Ascending aorta (tissue), 2 donors: ENCODE measurements around the gene KLF2. TPM values are rescaled to one million over a fixed set of nuclear protein-coding genes. Genes with fewer than 3 reads are reported as not detected.
A peak's percentile ranks its signal among the peaks of the same experiment; 100 is the strongest.
"Not testable (repeated sequence)": the region's sequence is repeated elsewhere in the genome, so short reads cannot be mapped to it uniquely, and the experiment has no call there.

Source experiments
- DNase-seq, 2 donors: peaks; one replicate each; pipeline ENCODE4 v3.0.0-alpha.2; 2019; ENCODE audit warnings: low spot score in 2 of 2
- H3K27ac ChIP-seq, 2 donors: fragments of 200-600 bp; sonication (generic); one replicate each; pipeline ENCODE4 v1.5.1; 2016 to 2017; ENCODE audit warnings: mild to moderate bottlenecking in 1 of 2
- H3K27me3 ChIP-seq: fragments of 200-600 bp; sonication (generic); one replicate; pipeline ENCODE4 v1.5.1; 2017
- H3K36me3 ChIP-seq, 2 donors: fragments of 200-600 bp; sonication (generic); one replicate each; pipeline ENCODE4 v1.5.1; 2016
- H3K4me1 ChIP-seq, 2 donors: fragments of 200-600 bp; sonication (generic); one replicate each; pipeline ENCODE4 v1.5.1; 2016 to 2017; ENCODE audit warnings: mild to moderate bottlenecking in 1 of 2
- H3K4me3 ChIP-seq, 2 donors: fragments of 200-600 bp; sonication (generic); one replicate each; pipeline ENCODE4 v1.5.1; 2016 to 2017; ENCODE audit warnings: mild to moderate bottlenecking in 1 of 2
- H3K9me3 ChIP-seq, 2 donors: fragments of 200-600 bp; sonication (generic); one replicate each; pipeline ENCODE4 v1.5.1; 2016
- intact Hi-C: fragments of 100-400 bp; cut with DNase I; formaldehyde crosslinking; loops from one replicate; pipeline ENCODE4 v1.15.1; 2023
- total RNA-seq: library from RNA; depleted of rRNA; stranded (reverse); fragments of >200 nt; gene quantifications from one replicate; pipeline ENCODE4 v1.1.0, GENCODE V29; 2016
- TF ChIP-seq, protein P1 (sequence below), 3 experiments: fragments of 200-600 bp in 2 of 3; fragments of 450-650 bp in 1 of 3; sonication (generic) in 2 of 3; IDR thresholded peaks; one replicate each; pipeline ENCODE4 v1.5.1; 2016 to 2019; ENCODE audit warnings: antibody characterized with exemption in 3 of 3, mild to moderate bottlenecking in 1 of 3, moderate library complexity in 1 of 3

The KLF2 gene
- total RNA-seq, 1 donor from 2014 or later, result 281 TPM

DNA sequence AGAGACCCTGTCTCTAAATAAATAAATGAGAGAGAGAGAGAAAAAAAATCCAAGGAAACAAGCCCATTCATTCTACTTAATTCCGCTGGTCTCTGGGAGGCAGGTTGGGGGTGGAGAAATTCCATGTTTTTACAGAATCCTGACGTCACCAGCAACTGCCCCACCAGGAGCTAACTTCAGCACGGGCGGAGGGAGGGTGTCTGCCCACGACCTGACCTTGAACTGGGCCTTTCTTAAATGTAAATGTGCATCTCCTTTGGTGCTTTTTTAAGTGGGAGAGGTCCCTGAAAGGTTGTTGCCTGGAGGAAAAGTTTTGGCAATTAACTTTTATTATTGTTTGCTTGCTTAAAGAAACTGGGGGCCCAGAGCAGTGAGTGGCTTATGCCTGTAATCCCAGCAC is 15.5 kb downstream of the KLF2 start:
- Histone ChIP-seq H3K4me1 (peaks cover 14 to 25% of the 10 kb centered on the region in 2 donors), H3K27me3 (no peaks in the 10 kb centered on the region), H3K36me3 (no peaks in the 10 kb centered on the region), H3K27ac (no peak overlapping the region), H3K4me3 (no peak overlapping the region), H3K9me3 (no peaks in the 10 kb centered on the region)
- TF ChIP-seq, protein P1, sequence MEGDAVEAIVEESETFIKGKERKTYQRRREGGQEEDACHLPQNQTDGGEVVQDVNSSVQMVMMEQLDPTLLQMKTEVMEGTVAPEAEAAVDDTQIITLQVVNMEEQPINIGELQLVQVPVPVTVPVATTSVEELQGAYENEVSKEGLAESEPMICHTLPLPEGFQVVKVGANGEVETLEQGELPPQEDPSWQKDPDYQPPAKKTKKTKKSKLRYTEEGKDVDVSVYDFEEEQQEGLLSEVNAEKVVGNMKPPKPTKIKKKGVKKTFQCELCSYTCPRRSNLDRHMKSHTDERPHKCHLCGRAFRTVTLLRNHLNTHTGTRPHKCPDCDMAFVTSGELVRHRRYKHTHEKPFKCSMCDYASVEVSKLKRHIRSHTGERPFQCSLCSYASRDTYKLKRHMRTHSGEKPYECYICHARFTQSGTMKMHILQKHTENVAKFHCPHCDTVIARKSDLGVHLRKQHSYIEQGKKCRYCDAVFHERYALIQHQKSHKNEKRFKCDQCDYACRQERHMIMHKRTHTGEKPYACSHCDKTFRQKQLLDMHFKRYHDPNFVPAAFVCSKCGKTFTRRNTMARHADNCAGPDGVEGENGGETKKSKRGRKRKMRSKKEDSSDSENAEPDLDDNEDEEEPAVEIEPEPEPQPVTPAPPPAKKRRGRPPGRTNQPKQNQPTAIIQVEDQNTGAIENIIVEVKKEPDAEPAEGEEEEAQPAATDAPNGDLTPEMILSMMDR (IDR thresholded peaks at IDR 0.05), result no peak
- intact Hi-C loops, result no loop called here
- no peak for DNase-seq

DNA sequence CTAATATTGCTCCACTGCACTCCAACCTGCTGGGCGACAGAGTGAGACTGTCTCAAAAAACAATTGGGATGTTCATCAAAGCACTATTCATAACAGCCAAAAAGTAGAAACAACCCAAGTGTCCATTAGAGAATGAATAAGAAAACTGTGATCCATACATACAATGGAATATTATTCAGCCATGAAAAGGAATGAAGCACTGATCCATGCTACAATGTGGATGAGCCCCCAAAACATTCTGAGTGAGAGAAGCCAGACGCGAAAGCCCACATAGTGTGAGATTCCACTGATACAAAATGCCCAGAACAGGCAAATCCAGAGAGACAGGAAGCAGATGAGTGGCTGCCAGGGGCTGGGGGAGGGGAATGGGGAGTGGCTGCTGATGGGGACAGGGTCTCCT is 16.0 kb downstream of the KLF2 start:
- H3K27me3 ChIP-seq, result no peaks in the 10 kb centered on the region
- H3K36me3 ChIP-seq, result no peaks in the 10 kb centered on the region
- intact Hi-C loops, result no loop called here
- peaks cover 14 to 25% of the 10 kb centered on the region in 2 donors for H3K4me1 ChIP-seq
- no peak overlapping the region for H3K4me3 ChIP-seq
- TF ChIP-seq, protein P1 (IDR thresholded peaks at IDR 0.05), result no peak
- H3K27ac ChIP-seq, result no peak overlapping the region
- DNase-seq, result no peak
- no peaks in the 10 kb centered on the region for H3K9me3 ChIP-seq

DNA sequence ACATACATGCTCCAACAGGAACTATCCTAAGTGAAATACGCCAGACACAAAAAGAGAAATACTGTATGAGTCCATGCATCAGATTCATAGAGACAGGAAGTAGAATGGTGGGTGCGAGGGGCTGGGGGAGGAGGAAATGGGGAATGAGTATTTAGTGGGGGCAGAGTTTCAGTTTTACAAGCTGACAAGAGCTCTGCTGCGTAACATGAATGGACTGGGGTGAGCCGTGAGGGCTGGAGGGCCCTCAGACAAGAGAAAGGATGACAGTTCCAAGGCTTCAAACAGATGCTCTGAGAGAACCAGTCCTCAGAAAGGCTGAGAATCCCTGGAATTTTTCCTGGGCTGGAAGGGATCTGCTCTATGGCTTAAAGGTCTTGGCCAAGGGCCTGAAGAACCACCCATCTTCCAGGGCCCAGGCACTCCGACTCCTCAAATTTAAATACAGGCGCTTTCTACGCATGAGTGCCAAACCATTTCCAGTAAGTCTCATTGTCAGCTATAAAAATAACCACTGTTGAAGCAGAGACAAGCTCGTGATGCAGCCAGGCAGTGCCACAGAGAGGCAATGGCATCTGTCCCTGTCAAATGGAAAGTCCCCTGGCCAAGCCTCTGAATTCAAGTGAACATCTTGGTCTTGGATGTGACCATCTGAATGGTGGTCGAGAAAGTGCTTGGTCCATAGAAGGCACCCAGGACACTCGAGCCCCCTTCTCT is 17.5 kb downstream of the KLF2 start:
- no peak for DNase-seq
- no peak overlapping the region for H3K4me3 ChIP-seq
- H3K4me1 ChIP-seq, result peaks cover 14 to 25% of the 10 kb centered on the region in 2 donors
- H3K27me3 ChIP-seq, result no peaks in the 10 kb centered on the region
- no peaks in the 10 kb centered on the region for H3K9me3 ChIP-seq
- no peaks in the 10 kb centered on the region for H3K36me3 ChIP-seq
- TF ChIP-seq, protein P1 (IDR thresholded peaks at IDR 0.05), result no peak
- intact Hi-C loops, result no loop called here
- H3K27ac ChIP-seq, result peak overlapping the region; percentile 65 to 75

DNA sequence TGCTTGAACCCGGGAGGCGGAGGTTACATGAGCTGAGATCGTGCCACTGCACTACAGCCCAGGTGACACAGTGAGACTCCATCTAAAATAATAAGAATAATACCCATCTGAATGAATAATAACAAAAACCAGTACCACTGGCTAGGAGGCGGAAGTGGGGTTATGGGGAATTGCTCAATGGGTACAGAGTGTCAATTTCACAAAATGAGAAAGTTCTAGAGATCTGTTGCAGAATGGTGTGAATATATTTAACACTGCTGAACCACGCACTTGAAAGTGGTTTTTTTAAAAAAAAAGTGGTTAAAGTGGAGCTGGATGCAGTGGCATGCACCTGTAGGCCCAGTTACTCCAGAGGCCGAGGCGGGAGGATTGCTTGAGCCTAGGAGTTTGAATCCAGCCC is 18.5 kb downstream of the KLF2 start:
- peaks cover 13 to 20% of the 10 kb centered on the region in 2 donors for H3K4me1 ChIP-seq
- TF ChIP-seq, protein P1 (IDR thresholded peaks at IDR 0.05), result no peak
- H3K27me3 ChIP-seq, result no peaks in the 10 kb centered on the region
- peak overlapping the region in 1 of 2 donors; percentile 75 for H3K27ac ChIP-seq
- no peak overlapping the region for H3K4me3 ChIP-seq
- no peaks in the 10 kb centered on the region for H3K36me3 ChIP-seq
- no peaks in the 10 kb centered on the region for H3K9me3 ChIP-seq
- intact Hi-C loops, result no loop called here
- DNase-seq, result no peak

DNA sequence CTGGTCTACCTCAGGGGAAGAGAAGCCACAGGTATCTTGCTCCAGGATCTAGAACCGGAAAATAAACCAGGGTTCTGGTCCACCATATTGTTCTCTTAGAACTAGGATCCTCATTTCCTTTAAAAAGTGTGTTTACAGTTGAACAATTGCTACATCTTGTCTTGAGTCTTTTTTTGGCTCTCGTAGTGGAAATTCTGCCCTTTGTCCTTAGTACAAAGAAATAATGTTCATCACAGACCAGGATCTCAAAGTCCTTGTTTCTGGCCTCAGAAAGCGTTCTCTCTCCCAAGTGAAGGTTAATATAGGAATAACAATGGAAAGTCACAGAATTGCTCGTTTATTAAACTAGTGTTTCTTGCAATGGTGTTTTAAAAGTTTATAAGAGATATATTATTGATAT is 20.8 kb downstream of the KLF2 start:
- TF ChIP-seq, protein P1 (IDR thresholded peaks at IDR 0.05), result no peak
- no peak for DNase-seq
- Histone ChIP-seq H3K4me3 (no peak overlapping the region), H3K36me3 (no peaks in the 10 kb centered on the region), H3K4me1 (peaks cover 2 to 5% of the 10 kb centered on the region in 2 donors), H3K27ac (no peak overlapping the region), H3K27me3 (no peaks in the 10 kb centered on the region), H3K9me3 (no peaks in the 10 kb centered on the region)
- intact Hi-C loops, result no loop called here

DNA sequence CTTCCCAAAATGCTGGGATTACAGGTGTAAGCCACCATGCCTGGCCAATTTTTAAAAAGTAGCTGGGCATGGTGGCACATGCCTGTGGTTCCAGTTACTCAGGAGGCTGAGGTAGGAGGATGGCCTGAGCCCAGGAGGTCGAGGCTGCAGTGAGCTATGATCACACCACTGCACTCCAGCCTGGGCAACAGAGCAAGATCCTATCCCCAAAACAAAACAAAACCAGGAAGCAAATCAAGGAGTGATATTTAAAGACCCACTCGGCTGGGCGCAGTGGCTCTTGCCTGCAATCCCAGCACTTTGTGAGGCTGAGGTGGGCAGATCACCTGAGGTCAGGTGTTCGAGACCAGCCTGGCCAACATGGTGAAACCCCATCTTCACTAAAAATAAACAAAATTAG is 22.5 kb downstream of the KLF2 start:
- H3K4me1 ChIP-seq, intact Hi-C loops, H3K36me3 ChIP-seq, H3K4me3 ChIP-seq, DNase-seq, H3K27me3 ChIP-seq, H3K9me3 ChIP-seq: not testable (repeated sequence)
- peak overlapping the region; percentile 12 to 43 for H3K27ac ChIP-seq
